Measurements from ENCODE around the gene HAO2.
"Not testable (repeated sequence)": the region's sequence is repeated elsewhere in the genome, so short reads cannot be mapped to it uniquely, and the experiment has no call there.

The HAO2 gene

DNA sequence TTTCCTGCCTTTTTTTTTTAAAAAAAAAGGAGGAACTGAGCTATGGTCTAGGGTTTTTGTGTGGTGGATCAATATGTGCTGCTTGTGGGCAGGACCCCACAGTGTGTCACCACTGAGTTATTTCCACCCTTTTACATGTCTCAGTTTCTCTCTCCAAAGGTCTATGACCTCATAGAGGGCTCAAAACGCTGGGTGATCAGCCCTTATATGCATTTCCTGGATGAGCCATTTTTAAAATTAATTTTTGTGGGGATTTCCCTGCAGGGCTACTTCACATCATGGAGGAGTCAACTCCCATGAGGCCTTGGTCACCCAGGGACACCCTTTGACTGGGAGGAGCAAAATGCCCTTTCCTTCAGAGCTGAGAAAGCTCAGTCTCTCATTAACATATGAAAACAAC lies 20.7 kb upstream of the HAO2 start:
- DNase-seq, result no peak

DNA sequence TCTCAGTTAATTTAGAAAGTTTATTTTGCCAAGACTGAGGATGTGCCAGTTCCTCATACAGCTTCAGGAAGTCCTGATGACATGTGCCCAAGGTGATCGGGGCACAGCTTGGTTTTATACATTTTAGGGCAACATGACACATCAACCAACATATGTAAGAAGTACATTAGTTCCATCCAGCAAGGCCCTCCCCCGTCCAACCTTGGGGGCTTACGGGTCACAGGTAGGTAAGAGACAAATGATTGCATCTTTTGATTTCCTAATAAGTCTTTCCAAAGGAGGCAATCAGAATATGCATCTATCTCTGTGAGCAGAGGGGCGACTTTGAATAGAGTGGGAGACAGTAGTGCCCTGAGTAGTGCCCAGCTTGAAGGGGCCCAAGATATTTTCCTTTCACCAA lies 19.6 kb upstream of the HAO2 start:
- DNase-seq, result no peak

DNA sequence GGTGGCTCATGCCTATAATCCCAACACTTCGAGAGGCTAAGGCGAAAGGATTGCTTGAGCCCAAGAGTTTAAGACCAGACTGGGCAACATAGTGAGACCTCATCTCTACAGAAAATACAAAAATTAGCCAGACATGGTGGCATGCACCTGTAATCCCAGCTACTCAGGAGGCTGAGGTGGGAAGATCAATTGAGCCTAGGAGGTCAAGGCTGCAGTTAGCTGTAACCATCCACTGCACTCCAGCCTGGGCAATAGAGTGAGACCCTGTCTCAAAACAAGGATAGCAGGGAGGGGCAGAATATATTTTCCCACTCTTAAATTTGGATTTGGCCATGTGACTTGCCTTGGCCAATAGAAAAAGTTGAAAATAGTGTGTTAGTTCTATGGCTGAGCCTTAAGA lies 17.7 kb upstream of the HAO2 start:
- DNase-seq, result not testable (repeated sequence)

DNA sequence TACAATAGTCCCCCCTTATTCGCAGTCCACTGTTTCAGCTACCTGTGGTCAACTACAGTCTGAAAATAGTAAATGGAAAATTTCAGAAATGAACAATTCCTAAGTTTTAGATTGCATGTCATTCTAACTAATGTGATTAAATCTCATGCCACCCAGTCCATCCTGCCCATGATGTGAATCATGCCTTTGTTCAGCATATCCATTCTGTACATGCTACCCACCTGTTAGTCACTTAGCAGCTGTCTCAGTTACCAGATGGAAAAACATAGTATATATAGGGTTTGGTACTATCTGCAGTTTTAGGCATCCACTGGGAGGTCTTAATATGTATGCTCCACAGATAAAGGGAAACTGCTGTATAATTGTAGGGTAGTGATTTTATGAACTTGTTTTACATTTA lies 16.6 kb upstream of the HAO2 start:
- DNase-seq, result no peak

DNA sequence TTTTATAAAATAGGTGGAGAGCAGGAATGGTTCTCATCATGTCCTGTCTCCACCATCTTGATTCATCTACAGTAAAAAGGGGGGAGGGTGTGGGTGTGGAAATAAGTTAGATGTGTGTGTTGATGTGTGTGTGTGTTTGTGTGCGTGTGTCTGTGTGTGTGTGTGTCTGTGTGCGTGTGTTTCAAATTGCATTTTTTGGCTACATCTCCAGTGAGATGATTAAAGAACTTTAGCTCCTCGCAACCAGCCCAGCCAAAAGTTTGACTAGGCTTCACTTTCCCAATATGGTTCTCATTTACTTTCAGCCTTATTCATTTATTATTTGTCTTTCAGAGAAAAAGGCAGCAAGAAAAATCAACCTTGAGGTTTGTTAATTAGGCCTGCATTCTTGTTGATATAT lies 14.7 kb upstream of the HAO2 start:
- DNase-seq, result no peak

DNA sequence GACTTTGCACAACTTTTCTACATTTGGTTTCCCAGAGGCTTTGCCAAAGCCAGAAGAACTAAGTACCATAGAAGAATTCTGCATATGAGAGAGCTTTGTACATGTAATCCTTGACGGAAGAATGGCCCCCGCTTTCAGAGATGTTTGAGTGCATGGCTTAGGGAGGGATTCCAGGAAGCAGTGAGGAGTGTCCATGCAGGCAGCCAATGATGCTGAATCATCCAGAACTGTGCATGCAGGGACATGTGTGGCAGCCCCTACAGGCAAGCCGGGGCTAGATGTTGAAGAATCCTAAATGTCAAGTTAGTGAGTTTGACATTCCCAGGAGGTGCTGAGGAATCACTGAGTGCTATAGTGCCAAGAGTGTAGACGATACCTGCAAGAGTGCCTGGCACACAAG lies 9.9 kb upstream of the HAO2 start:
- DNase-seq, result no peak

DNA sequence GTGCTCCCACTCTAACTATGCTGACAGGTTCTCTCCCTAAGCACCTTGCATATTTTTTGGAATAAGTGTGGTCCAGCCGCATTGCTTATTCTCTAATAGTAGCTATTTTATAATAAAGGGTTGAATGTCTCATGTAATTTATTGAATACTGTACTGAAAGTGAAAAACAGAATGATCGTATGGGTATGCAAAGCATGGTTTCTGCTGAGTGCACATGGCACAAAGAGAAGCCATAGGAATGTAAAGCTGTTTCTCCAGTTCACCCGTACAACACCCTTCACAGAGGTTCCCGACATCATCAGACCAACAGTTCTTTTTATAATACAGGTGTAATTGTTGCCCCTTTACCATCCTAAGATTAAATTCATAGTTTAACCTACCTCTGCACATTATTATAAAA lies 8.9 kb upstream of the HAO2 start:
- no peak for DNase-seq

DNA sequence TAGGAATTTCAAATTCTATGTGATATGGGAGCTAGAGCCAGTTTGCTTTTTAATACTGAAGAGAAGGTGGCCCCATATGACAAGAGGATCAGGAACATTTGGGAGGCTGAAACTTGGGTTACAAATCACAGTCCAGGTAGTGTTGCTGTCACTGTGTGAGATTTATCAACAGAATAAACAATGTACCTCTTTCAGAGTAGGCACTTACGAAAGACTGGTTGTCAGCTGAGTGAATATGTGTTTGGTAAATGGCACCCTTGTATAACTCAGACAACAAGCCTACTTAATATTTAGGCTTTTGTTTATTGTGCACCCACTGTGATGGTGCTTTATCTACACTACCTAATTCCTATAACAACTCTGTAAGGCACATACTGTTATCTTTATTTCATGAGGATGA lies 7.4 kb upstream of the HAO2 start:
- no peak for DNase-seq

DNA sequence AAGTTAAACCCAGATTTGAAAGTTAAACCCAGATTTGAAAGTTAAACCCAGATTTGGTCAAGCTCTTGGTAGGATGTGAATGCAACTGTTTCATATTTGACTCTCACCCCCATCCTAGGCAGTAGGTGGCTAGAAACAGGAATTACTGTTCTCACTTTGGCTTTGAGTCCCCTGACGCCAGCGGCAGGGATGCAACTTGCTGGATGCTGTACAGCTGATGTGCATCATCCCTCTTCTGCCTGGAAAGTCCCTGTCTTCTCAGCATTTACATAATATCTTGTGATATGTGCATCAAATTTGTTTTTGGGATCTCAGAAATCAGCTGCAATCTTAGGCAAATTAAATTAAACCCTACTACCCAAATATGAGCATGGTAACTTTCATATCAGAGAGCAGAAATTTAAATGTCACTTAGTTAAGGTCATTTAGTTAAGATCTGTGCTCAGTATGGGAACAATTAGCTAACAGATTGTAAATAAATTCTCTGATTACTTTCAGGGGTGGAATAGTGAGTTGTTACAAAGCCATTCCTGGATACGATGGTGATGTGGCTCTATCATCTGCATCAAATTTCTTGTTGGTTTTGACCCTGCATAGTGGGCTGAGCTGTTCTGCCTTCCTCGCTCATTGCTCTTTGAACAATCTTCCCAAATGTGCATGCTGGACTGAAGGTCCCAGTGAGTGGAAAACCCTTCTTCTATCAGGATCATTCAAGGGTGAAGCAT lies 6.8 kb upstream of the HAO2 start:
- DNase-seq, result no peak

DNA sequence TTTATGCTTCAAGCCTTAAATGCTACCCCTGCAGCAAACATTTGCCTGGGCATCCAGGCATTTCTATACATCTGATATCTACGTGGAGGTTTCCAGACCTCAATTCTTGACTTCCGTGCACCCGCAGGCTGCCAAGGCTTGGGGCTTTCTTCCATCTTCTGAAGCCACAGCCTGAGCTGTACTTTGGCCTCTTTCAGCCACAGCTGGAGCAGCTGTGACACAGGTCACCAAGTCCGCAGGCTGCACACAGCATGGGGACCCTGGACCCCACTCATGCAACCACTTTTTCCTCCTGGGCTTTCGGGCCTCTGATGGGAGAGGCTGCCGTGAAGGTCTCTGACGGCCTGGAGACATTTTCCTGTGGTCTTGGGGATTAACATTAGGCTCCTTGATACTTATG lies 5.4 kb upstream of the HAO2 start:
- DNase-seq, result no peak

DNA sequence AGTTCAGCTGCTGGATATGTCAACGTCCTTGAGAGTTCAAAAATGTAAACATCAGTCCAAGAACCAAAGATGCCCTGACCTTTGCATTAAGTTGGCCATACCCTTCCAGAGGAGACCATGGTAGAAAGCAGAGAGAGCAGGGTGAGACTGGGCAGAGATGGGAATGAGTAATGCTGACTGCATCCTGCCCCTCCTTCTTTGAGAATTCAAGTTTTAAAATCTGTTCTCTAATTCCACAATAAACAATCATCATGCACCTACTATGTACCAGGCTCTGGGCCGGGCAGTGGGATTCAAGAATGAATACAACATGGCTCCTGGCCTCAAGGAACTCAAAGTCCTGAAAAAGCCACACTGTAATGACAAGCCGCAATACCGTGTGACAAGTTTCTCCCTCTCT lies 3.9 kb upstream of the HAO2 start:
- DNase-seq, result no peak

DNA sequence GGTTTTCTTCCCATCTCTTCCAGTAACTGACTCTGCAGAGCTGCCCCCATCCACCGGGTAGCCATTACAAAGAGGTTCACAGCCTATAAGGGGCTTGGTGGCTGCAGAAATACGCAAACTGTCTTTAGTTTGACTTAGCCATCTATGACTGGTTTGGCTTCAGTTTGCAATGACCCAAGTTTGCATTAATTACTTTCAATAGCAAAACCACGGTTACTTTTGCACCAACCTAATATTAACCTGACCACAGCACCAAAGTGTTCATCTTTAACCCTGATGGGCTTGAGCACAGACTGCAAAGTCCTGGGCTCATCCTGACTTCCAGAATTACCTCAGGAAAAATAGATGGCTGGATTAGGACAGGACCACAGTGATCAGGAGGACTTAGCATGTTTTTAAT lies 2.2 kb upstream of the HAO2 start:
- DNase-seq, result no peak

DNA sequence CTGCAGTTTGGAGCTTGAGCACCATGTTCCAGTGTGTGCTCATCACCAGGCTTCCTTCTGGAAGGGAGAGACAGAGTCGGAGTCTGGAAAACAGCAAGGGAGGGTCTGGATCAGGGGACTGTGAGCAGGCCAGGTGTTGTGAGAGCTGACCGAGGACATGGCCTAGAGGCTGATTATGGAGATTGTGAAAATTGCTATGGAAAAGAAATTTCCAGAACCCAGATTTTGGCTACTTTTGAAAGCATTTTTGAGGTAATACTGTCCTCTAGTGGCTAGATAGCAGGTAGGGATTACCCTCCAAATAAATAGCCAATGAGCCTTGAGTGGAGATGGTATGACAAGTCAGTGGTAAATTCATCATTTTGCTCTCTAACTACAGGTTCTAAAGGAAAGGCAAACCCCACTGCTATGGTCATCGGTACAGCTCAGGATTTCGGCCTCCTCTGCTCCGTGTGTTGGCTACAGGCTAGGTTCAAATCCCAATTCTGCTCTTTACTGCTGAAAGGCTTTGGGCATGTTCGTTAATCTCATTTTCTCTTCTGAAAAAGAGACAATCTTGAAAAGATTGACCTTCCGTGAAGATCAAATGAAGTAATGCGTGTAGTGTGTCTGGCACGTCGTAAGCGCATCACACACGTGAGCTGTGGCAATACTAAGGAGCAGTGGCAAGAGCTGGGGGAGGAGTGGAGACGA lies 1.0 kb upstream of the HAO2 start:
- no peak for DNase-seq

DNA sequence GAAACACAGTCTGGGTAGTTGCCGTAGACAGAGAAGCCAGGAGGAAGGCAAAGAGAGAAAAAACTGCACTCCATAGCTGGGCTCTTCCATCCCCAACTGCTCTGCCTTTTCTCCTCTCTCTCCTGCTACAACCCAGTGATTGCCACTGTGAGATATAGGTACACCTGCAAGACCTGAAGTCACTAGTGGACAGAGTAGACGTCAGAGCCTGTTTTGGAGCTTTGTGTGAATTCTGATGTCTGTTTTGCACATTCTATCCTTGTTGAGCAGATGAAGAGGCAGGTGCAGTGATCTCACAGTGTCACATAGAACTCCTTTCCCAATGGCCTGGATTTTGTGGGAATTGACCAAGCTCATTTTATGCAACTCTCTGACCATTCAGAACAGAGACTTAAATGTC lies 2.2 kb downstream of the HAO2 start:
- no peak for DNase-seq

DNA sequence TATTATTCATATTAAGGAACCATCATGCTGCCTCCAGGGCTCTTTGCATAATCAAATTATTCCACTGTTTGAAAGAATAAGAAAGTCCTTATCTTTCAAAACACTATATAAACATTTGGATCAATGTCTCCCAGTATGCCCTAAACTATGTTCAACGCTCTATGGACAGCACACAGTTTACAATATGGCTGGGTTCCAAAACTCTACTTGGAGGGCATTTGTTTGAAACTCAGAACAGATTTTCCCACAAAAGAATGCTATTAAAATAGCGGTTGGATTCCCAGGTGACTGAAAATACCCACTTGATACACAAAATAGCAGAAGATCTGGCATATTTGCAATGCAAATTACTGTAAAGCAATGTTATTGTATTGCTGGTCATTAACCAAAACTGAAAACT lies 3.2 kb downstream of the HAO2 start:
- DNase-seq, result no peak

DNA sequence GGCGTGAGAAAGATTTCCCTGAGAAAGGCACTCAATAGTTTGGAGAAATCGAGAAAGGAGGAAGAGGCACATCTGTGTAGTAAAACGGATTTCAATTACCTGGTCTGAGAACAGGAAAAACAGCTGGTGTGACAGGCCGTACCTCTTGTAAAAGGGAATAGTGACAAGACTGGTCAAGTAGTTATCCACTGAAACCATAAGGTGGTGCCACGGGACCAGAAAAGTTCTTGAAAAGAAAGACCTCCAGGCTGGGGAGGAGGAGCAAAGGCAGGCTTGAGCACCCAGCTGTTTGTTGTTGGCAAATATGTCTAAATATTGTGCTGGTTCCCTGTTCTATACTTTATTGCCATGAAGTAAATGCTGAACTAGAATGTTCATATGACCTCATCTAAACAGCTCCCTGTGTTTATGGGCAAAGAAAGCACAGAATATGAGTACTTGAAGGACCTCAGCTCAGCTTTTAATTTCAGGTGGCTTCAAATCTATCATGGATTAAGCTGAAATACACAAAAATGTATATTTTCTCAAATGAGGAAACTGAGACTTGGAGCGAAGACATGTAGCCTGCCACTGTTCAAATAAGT lies 4.0 kb downstream of the HAO2 start:
- peak in 1 of 2 experiments; percentile 2 for DNase-seq

DNA sequence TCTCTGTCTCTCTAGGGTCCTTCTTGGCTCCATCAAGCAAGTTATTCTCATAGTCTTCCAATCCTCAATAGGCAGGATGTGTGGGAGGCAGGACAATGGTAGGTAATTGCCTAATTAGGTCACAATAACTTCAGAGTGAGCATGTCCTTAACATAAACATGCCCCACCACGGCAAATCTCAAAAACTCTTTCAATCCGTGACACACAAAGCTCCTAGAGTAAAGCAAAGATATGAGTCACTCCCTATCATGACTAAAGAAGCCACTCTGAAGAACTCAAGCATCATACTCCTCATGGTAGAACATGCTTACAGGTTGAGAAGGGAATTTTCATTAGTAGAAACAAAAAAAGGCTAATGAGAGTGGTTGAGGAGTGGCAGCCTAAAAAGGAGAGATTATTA lies 4.9 kb downstream of the HAO2 start:
- DNase-seq, result no peak

DNA sequence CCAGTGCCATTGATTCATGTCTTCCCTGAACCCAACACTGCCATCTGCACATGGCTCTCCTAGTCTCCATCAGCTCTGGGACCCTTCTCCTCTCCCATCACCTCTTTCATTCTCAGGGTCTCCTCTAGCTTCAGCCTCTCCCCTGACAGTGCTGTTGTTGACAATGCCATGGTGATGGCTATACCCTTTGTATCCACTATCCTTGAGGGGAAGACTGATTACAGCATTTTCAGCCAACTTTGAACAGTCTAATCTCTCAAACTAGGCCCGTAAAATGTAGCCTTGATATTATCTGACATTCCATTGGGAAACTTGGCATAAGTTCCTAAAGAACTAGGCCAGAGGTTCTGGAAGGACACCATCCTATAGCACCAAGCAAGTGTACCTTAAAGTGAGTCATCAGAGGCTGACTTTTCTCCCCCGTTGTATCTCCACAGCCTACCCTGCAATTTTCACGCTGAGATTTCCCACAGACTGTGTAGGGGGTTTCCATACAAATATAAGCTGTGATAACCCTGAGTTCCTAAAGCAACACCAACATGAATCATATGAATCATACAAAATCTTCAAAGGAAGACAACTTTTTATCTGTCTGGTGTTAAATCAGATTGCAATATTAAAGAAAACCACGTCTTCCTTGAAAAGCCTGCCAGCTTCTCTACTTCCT lies 5.8 kb downstream of the HAO2 start:
- no peak for DNase-seq

DNA sequence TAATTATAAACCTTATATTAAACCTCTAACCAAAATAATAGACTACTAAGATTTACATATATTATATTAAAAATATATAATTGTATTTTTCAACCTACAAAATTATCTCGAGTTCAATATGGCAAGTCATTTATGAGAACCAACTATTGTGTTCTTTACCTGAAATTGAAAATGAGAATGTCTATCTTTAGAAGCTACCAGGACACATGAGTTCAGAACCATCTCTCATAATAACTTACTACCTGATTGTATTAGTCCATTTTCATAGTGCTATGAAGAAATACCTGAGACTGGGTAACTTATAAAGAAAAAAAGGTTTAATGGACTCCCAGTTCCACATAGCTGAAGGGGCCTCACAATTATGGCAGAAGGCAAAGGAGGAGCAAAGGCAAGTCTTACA lies 6.8 kb downstream of the HAO2 start:
- no peak for DNase-seq

DNA sequence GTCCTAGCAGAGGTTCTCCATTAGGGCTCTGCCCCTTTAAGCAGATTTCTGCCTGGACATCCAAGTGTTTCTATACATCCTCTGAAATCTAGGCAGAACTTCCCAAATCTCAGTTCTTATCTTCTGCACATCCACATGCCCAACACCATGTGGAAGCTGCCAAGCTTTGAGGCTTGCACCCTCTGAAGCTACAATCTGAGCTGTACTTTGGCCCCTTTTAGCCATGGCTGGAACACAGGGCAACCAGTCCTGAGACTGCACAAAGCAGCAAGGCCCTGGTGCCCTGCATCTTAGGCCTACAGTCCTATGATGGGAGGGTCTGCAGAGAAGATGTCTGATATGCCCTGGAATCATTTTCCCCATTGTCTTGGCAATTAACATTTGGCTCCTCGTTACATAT lies 8.0 kb downstream of the HAO2 start:
- DNase-seq, result no peak

DNA sequence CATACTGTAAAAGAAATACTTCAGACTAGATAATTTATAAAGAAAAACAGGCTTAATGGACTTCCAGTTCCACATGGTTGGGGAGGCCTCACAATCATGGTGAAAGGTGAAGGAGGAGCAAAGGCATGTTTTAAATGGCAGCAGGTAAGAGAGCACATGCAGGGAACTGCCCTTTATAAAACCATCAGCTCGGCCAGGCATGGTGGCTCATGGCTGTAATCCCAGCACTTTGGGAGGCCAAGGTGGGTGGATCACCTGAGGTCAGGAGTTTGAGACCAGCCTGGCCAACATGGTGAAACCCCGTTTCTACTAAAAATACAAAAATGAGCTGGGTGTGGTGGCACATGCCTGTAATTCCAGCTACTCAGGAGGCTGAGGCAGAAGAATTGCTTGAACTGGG lies 9.0 kb downstream of the HAO2 start:
- not testable (repeated sequence) for DNase-seq

DNA sequence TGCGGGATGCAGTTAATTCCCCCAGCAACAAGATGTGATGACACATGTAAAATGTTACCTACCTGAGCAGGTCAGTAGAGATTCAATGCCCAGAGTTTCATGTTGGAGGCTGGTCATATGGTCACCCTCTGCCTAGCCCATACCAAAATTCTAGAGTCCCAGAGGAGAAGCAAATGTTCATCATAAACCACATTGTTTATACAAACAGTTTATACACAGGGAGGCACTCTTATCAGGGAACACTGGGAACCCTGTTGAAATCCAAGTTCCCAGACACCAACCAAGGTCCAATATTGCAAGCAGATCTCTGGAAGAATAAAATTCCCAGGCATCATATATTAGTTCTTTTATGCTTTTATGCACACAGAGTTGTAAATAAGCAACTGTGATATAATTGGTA lies 10.5 kb downstream of the HAO2 start:
- DNase-seq, result no peak

DNA sequence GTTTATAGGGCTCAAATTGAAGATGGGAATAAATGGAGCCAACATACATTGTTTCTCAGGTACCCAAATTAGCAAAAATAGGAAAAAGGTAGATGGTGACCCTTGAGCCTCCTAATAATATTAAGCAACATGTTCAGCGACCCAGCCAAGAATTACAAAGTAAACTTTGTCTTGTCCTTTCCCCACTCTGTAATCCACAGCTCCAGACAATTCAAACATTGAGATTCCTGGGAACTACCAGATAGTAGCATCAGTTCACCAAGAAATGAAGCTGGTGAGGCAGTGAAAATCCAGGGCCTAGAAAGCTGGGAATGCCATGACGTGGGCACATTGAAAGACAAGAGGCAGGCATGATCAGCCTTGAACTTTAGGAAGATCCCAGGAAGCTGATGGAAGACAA lies 11.7 kb downstream of the HAO2 start:
- no peak for DNase-seq

Measured in NCI-H2081 (cell line).